ENCODE data around the gene AFF1.
"Not testable (repeated sequence)": the region's sequence is repeated elsewhere in the genome, so short reads cannot be mapped to it uniquely, and the experiment has no call there.

The AFF1 gene

GRCh38 chr4:87117051-87117731, 182.4 kb downstream of the AFF1 start:
- DNase-seq (ENCODE audit: low spot score), result no peak

GRCh38 chr4:87117732-87118075, 182.9 kb downstream of the AFF1 start:
- no peak for DNase-seq (ENCODE audit: low spot score)

GRCh38 chr4:87118421-87118820, 183.6 kb downstream of the AFF1 start:
- DNase-seq (ENCODE audit: low spot score), result no peak

- no peak for DNase-seq (ENCODE audit: low spot score)
Observed at GRCh38 chr4:87118826-87119225, 184.0 kb downstream of the AFF1 start.

- no peak for DNase-seq (ENCODE audit: low spot score)
Observed at GRCh38 chr4:87120010-87120409, 185.2 kb downstream of the AFF1 start.

GRCh38 chr4:87120411-87121162, 185.8 kb downstream of the AFF1 start:
- no peak for DNase-seq (ENCODE audit: low spot score)

GRCh38 chr4:87121341-87122065, 186.7 kb downstream of the AFF1 start:
- DNase-seq (ENCODE audit: low spot score), result no peak

GRCh38 chr4:87122252-87122651, 187.4 kb downstream of the AFF1 start:
- no peak for DNase-seq (ENCODE audit: low spot score)

- no peak for DNase-seq (ENCODE audit: low spot score)
Observed at GRCh38 chr4:87126056-87126455, 191.2 kb downstream of the AFF1 start.

GRCh38 chr4:87128006-87128705, 193.3 kb downstream of the AFF1 start:
- DNase-seq (ENCODE audit: low spot score), result no peak

- no peak for DNase-seq (ENCODE audit: low spot score)
Observed at GRCh38 chr4:87129681-87130080, 194.9 kb downstream of the AFF1 start.

- no peak for DNase-seq (ENCODE audit: low spot score)
Observed at GRCh38 chr4:87130985-87131703, 196.3 kb downstream of the AFF1 start.

- no peak for DNase-seq (ENCODE audit: low spot score)
Observed at GRCh38 chr4:87132035-87132434, 197.2 kb downstream of the AFF1 start.

- no peak for DNase-seq (ENCODE audit: low spot score)
Observed at GRCh38 chr4:87133183-87133582, 198.4 kb downstream of the AFF1 start.

- DNase-seq (ENCODE audit: low spot score), result no peak
Observed at GRCh38 chr4:87134122-87134521, 199.3 kb downstream of the AFF1 start.

GRCh38 chr4:87141428-87141827, 206.6 kb downstream of the AFF1 start:
- no peak for DNase-seq (ENCODE audit: low spot score)

- no peak for DNase-seq (ENCODE audit: low spot score)
Observed at GRCh38 chr4:87144356-87144755, 209.5 kb downstream of the AFF1 start.

- DNase-seq (ENCODE audit: low spot score), result not testable (repeated sequence)
Observed at GRCh38 chr4:87145934-87146333, 211.1 kb downstream of the AFF1 start.

- DNase-seq (ENCODE audit: low spot score), result no peak
Observed at GRCh38 chr4:87147116-87147515, 212.3 kb downstream of the AFF1 start.

GRCh38 chr4:87150498-87151261, 215.9 kb downstream of the AFF1 start:
- peak; percentile 59 for DNase-seq (ENCODE audit: low spot score)

GRCh38 chr4:87151730-87152129, 216.9 kb downstream of the AFF1 start:
- no peak for DNase-seq (ENCODE audit: low spot score)
